Neural crest cell (in vitro differentiated cells): ENCODE results near the gene EZR. TPM values are rescaled to one million over a fixed set of nuclear protein-coding genes. Genes with fewer than 3 reads are reported as not detected.

Experiments
- DNase-seq: peaks from one replicate; pipeline ENCODE4 v3.0.0; 2021; ENCODE audit warnings: low read depth, mixed read lengths, low spot score
- H3K27ac Mint-ChIP-seq: one replicate; pipeline ENCODE4 v1.8.0; 2021; ENCODE audit warnings: mild to moderate bottlenecking, mixed read lengths; ENCODE audit not compliant: unreplicated experiment
- H3K27me3 Mint-ChIP-seq: 2 replicates; pipeline ENCODE4 v1.8.0; 2021; ENCODE audit warnings: low read depth, mild to moderate bottlenecking, mixed read lengths
- H3K36me3 Mint-ChIP-seq: 2 replicates; pipeline ENCODE4 v1.8.0; 2021; ENCODE audit warnings: low read depth, mild to moderate bottlenecking, mixed read lengths
- H3K4me1 Mint-ChIP-seq: 2 replicates; pipeline ENCODE4 v1.8.0; 2021; ENCODE audit warnings: mixed read lengths
- H3K4me3 Mint-ChIP-seq: one replicate; pipeline ENCODE4 v1.8.0; 2021; ENCODE audit warnings: mild to moderate bottlenecking, mixed read lengths
- H3K9me3 Mint-ChIP-seq: 2 replicates; pipeline ENCODE4 v1.8.0; 2021; ENCODE audit warnings: mixed read lengths
- total RNA-seq: library from RNA; stranded (reverse); gene quantifications from 2 replicates; pipeline ENCODE4 v1.2.1, GENCODE V29; 2021
- TF ChIP-seq, protein P1 (sequence below): fragments of 200-600 bp; sonication (generic); conservative IDR thresholded peaks from 2 replicates; pipeline ENCODE4 v1.5.0; 2021; ENCODE audit warnings: antibody characterized with exemption, mild to moderate bottlenecking

The EZR gene
- total RNA-seq, 1 donor from 2014 or later: 88.2 TPM

DNA sequence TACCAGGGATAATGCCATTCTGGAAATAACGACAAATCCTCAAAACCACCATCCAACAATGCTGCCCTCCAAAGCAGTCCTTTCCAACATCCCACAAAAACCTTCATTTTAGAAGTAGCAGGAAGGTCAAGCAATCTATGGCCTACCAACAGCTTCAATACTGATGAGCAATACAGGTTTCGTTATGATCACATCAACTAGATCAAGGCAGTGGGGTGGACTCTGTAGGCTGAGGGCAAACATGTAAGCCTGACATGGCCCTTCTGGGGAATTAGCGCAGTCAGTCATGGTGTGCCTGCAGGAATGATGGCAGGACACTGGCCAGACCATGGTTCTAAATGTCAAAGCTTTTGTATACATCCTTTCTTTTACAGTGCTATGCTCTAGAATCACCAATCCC lies 41.7 kb downstream of the EZR start:
- H3K4me1 Mint-ChIP-seq: peaks cover 9% of the 10 kb centered on the region

DNA sequence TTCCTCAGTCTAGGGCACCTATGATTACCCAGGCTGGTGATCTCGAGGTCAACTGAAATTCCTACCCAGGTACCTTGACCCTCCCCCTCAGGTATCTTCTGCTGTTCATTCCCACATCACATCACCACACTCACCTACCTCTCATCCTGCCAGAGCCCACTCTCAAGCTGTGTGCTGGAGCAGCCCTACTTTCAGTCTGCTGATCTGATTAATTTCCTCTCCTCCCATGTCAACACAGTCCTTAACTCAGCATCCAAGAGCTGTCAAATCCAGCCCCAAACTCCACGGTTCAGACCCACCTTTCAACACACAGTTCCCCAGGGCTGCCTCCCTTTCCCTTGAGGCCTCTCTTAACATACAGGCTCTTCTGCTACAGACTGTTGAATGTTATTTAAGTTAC lies 42.4 kb downstream of the EZR start:
- peaks cover 38% of the 10 kb centered on the region for H3K36me3 Mint-ChIP-seq
- DNase-seq: no peak
- TF ChIP-seq, protein P1, sequence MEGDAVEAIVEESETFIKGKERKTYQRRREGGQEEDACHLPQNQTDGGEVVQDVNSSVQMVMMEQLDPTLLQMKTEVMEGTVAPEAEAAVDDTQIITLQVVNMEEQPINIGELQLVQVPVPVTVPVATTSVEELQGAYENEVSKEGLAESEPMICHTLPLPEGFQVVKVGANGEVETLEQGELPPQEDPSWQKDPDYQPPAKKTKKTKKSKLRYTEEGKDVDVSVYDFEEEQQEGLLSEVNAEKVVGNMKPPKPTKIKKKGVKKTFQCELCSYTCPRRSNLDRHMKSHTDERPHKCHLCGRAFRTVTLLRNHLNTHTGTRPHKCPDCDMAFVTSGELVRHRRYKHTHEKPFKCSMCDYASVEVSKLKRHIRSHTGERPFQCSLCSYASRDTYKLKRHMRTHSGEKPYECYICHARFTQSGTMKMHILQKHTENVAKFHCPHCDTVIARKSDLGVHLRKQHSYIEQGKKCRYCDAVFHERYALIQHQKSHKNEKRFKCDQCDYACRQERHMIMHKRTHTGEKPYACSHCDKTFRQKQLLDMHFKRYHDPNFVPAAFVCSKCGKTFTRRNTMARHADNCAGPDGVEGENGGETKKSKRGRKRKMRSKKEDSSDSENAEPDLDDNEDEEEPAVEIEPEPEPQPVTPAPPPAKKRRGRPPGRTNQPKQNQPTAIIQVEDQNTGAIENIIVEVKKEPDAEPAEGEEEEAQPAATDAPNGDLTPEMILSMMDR: no peak
- H3K4me3 Mint-ChIP-seq: no peak overlapping the region
- no peaks in the 10 kb centered on the region for H3K27me3 Mint-ChIP-seq
- H3K4me1 Mint-ChIP-seq: peaks cover 13% of the 10 kb centered on the region
- H3K9me3 Mint-ChIP-seq: no peaks in the 10 kb centered on the region
- peak overlapping the region; percentile 31 for H3K27ac Mint-ChIP-seq

More for the DNA sequence above, 41.7 kb downstream of the EZR start:
- no peak overlapping the region for H3K4me3 Mint-ChIP-seq
- TF ChIP-seq, protein P1: no peak
- peaks cover 34% of the 10 kb centered on the region for H3K36me3 Mint-ChIP-seq
- no peak for DNase-seq
- no peaks in the 10 kb centered on the region for H3K9me3 Mint-ChIP-seq
- H3K27ac Mint-ChIP-seq: no peak overlapping the region
- H3K27me3 Mint-ChIP-seq: no peaks in the 10 kb centered on the region

DNA sequence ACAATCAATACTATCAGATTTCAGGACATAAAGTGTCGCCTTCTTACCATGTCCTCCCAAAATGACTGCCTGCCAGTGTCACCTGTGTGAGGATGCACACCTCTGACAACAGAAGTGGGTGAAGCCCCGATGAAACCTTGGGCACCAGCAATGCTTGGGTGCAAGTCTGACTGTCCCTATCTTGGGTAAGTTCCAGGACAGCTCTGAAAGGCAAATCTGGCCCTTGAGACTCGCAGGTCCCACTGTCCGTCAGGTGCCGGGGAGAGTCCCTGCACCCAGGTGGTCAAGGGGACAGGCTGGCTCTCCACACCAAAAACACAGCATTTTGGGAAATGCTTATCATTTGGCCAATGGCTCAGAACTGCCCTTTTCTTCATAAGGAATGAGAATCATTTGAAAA lies 43.3 kb downstream of the EZR start:
- H3K36me3 Mint-ChIP-seq: peaks cover 40% of the 10 kb centered on the region
- H3K4me1 Mint-ChIP-seq: peaks cover 19% of the 10 kb centered on the region
- no peaks in the 10 kb centered on the region for H3K9me3 Mint-ChIP-seq
- DNase-seq: no peak
- H3K27me3 Mint-ChIP-seq: no peaks in the 10 kb centered on the region
- TF ChIP-seq, protein P1: no peak
- H3K4me3 Mint-ChIP-seq: no peak overlapping the region
- H3K27ac Mint-ChIP-seq: no peak overlapping the region

DNA sequence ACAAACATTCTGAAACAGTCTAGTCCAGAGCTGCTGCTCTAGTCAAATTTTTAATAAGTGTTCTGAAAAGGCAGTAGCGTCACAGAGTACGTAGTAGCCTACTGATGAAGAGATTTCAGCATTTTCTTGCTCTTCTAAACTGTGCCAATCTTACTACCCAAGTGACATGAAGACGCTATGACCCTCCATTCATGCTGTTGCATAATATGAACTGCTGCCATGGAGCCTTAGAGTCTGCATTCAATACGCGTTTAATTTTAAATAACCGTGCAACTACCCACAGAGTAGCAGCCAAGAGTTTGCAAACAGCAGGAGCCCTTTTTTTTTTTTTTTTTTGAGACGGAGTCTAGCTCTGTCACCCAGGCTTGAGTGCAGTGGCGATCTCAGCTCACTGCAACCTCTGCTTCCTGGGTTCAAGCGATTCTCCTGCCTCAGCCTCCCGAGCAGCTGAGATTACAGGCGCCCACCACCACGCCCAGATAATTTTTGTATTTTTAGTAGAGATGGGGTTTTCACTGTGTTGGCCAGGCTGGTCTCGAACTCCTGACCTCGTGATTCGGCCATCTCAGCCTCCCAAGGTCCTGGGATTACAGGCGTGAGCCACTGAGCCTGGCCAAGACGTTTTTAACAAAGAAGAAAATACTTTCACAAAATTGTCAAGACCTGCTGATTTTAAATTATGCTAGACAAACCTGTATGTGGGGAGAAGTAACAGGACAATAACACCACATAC lies 44.3 kb downstream of the EZR start:
- no peaks in the 10 kb centered on the region for H3K9me3 Mint-ChIP-seq
- peaks cover 24% of the 10 kb centered on the region for H3K4me1 Mint-ChIP-seq
- H3K4me3 Mint-ChIP-seq: no peak overlapping the region

DNA sequence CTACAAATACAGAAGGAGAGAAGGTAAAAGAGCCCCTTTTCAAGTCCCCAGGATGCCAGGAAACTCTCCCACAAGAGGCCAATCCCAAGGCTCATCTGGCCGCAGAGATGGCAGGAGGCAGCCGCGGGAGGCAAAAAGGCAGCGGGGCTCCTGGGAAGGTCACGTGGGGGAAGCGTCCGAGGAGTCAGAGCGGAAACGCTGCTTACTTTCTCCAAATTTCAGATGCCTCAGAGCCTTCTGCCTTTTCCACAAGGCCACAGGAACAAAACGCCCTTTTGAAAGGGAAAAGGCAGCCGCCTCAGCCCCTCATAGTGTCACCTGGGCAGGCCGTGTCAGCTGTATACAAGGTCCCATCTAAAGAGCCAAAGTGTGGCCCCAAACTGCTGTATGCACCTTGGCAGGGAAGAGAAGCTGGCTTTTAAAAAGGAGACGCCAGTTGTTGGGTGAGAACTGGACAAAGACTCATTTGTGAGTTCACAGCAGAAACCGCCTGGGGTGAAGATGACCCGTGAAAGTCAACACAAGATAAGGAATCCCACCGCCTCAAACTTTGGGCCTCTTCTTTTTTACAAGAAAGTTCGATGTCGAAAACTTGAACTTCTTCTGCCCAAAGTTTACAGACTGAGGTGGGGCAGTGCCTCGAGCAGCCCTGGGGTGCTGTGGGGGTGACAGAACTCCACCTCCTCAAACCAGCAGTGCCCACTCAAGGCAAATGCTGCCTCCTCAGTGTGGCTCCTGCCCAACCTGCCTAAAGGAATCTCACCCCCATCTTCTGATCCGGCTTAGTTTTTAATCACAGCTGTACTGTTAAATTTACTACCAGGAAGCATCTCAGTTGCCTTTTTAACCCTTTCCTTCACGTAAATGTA lies 45.4 kb downstream of the EZR start:
- Mint-ChIP-seq H3K9me3 (no peaks in the 10 kb centered on the region), H3K4me3 (no peak overlapping the region), H3K27me3 (no peaks in the 10 kb centered on the region), H3K27ac (peak overlapping the region; percentile 50), H3K36me3 (peaks cover 38% of the 10 kb centered on the region), H3K4me1 (peaks cover 24% of the 10 kb centered on the region)
- TF ChIP-seq, protein P1: no peak
- no peak for DNase-seq

More for the DNA sequence above, 44.3 kb downstream of the EZR start:
- Mint-ChIP-seq H3K27ac (no peak overlapping the region), H3K27me3 (no peaks in the 10 kb centered on the region), H3K36me3 (peaks cover 39% of the 10 kb centered on the region)
- no peak for DNase-seq
- TF ChIP-seq, protein P1: no peak
